H1 (cell line): ENCODE results near the gene RPL19. TPM values are rescaled to one million over a fixed set of nuclear protein-coding genes. Genes with fewer than 3 reads are reported as not detected.

ENCODE experiments used
- BCL11A ChIP-seq, 2 experiments: IDR thresholded peaks; one replicate each; pipeline ENCODE4 v1.6.1; 2011; ENCODE audit warnings: low read depth in 2 of 2, low read length in 2 of 2, mild to moderate bottlenecking in 2 of 2
- CREB1 ChIP-seq: IDR thresholded peaks from 2 replicates; pipeline ENCODE4 v1.6.1; 2012; ENCODE audit warnings: inconsistent platforms
- HDAC2 ChIP-seq, 2 experiments: fragments of 300-600 bp in 1 of 2; sonication (generic) in 1 of 2; IDR thresholded peaks; 2 replicates each; pipeline ENCODE4 v1.6.1; 2011 to 2012; ENCODE audit warnings: low read depth in 2 of 2, low read length in 2 of 2, mild to moderate bottlenecking in 2 of 2, moderate library complexity in 2 of 2, borderline replicate concordance in 1 of 2, inconsistent platforms in 1 of 2
- SIRT6 ChIP-seq: IDR thresholded peaks from one replicate; pipeline ENCODE4 v1.7.1; 2012; ENCODE audit warnings: low read length, inconsistent platforms
- SIX5 ChIP-seq: IDR thresholded peaks from 2 replicates; pipeline ENCODE4 v1.6.1; 2011; ENCODE audit warnings: mild to moderate bottlenecking, low read depth, low read length
- SP4 ChIP-seq: IDR thresholded peaks from 2 replicates; pipeline ENCODE4 v1.6.1; 2012; ENCODE audit warnings: low read length, inconsistent platforms
- TCF12 ChIP-seq: IDR thresholded peaks from 2 replicates; pipeline ENCODE4 v1.6.1; 2011; ENCODE audit warnings: low read depth, mild to moderate bottlenecking, low read length
- polyA plus RNA-seq, 7 experiments: library from polyadenylated mRNA; depleted of rRNA in 3 of 7; stranded (reverse) in 5 of 7; unstranded in 2 of 7; fragments of >200 nt in 5 of 7; fragments of 200-250 nt in 2 of 7; gene quantifications; 1 replicate in 5 of 7; 2 replicates in 1 of 7; 4 replicates in 1 of 7; pipeline versions ENCODE4 v1.2.1 to v1.2.3, GENCODE V29; 2011 to 2013; ENCODE audit warnings: missing spikeins in 2 of 7, mixed read lengths in 2 of 7
- total RNA-seq: library from RNA; stranded (reverse); fragmentation: NEBNext Ultra II Directional; extraction: Animal tissue kit (Norgen Biotek cat#: 25700); gene quantifications from 2 replicates; pipeline ENCODE4 v1.2.1, GENCODE V29; 2021
- TF ChIP-seq, protein P1 (sequence below): fragments of 300-600 bp; sonication (generic); IDR thresholded peaks from 2 replicates; pipeline ENCODE4 v1.7.1; 2012; ENCODE audit warnings: low read length, moderate library complexity, mild to moderate bottlenecking, inconsistent platforms; ENCODE audit not compliant: insufficient replicate concordance

Gene RPL19
- total and polyA plus RNA-seq, 2 of the 8 experiments (the other 6 are each of a cell fraction or from before 2014, with no cell fraction given): 2,108 to 2,182 TPM

DNA sequence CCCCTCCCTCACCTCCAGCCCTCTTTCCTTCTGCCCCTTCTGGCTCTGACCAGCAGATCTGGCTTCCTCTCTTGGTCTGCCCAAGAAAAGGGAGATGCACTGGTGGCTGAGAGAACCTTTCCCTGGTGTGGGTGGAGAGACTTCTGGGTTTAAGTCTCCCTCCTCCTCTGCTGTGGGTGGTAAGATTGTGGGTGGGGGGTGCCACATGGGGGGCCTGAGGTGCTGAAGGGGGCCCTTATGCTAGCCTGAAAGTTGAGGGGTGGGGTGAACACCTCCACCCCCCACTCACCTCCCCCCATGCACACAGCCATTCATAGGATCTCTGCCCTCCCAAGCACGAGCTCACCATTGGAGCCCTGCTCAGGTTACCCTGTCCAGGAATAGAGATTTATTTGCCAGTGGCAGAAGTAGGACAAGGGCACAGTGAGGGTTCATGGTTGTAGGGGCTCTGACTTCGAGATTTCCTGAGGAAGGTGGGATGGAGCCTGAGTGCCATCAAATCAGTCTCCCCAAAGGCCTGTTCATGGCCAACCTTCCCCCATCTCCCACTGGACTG lies 27.4 kb downstream of the RPL19 start (continued):
- TF ChIP-seq, protein P1, sequence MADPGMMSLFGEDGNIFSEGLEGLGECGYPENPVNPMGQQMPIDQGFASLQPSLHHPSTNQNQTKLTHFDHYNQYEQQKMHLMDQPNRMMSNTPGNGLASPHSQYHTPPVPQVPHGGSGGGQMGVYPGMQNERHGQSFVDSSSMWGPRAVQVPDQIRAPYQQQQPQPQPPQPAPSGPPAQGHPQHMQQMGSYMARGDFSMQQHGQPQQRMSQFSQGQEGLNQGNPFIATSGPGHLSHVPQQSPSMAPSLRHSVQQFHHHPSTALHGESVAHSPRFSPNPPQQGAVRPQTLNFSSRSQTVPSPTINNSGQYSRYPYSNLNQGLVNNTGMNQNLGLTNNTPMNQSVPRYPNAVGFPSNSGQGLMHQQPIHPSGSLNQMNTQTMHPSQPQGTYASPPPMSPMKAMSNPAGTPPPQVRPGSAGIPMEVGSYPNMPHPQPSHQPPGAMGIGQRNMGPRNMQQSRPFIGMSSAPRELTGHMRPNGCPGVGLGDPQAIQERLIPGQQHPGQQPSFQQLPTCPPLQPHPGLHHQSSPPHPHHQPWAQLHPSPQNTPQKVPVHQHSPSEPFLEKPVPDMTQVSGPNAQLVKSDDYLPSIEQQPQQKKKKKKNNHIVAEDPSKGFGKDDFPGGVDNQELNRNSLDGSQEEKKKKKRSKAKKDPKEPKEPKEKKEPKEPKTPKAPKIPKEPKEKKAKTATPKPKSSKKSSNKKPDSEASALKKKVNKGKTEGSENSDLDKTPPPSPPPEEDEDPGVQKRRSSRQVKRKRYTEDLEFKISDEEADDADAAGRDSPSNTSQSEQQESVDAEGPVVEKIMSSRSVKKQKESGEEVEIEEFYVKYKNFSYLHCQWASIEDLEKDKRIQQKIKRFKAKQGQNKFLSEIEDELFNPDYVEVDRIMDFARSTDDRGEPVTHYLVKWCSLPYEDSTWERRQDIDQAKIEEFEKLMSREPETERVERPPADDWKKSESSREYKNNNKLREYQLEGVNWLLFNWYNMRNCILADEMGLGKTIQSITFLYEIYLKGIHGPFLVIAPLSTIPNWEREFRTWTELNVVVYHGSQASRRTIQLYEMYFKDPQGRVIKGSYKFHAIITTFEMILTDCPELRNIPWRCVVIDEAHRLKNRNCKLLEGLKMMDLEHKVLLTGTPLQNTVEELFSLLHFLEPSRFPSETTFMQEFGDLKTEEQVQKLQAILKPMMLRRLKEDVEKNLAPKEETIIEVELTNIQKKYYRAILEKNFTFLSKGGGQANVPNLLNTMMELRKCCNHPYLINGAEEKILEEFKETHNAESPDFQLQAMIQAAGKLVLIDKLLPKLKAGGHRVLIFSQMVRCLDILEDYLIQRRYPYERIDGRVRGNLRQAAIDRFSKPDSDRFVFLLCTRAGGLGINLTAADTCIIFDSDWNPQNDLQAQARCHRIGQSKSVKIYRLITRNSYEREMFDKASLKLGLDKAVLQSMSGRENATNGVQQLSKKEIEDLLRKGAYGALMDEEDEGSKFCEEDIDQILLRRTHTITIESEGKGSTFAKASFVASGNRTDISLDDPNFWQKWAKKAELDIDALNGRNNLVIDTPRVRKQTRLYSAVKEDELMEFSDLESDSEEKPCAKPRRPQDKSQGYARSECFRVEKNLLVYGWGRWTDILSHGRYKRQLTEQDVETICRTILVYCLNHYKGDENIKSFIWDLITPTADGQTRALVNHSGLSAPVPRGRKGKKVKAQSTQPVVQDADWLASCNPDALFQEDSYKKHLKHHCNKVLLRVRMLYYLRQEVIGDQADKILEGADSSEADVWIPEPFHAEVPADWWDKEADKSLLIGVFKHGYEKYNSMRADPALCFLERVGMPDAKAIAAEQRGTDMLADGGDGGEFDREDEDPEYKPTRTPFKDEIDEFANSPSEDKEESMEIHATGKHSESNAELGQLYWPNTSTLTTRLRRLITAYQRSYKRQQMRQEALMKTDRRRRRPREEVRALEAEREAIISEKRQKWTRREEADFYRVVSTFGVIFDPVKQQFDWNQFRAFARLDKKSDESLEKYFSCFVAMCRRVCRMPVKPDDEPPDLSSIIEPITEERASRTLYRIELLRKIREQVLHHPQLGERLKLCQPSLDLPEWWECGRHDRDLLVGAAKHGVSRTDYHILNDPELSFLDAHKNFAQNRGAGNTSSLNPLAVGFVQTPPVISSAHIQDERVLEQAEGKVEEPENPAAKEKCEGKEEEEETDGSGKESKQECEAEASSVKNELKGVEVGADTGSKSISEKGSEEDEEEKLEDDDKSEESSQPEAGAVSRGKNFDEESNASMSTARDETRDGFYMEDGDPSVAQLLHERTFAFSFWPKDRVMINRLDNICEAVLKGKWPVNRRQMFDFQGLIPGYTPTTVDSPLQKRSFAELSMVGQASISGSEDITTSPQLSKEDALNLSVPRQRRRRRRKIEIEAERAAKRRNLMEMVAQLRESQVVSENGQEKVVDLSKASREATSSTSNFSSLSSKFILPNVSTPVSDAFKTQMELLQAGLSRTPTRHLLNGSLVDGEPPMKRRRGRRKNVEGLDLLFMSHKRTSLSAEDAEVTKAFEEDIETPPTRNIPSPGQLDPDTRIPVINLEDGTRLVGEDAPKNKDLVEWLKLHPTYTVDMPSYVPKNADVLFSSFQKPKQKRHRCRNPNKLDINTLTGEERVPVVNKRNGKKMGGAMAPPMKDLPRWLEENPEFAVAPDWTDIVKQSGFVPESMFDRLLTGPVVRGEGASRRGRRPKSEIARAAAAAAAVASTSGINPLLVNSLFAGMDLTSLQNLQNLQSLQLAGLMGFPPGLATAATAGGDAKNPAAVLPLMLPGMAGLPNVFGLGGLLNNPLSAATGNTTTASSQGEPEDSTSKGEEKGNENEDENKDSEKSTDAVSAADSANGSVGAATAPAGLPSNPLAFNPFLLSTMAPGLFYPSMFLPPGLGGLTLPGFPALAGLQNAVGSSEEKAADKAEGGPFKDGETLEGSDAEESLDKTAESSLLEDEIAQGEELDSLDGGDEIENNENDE: no peak
- TF ChIP-seq CREB1: no peak
- no peak for TF ChIP-seq BCL11A (IDR thresholded peaks at IDR 0.05; ENCODE audit: low read depth in 2 of 2, low read length in 2 of 2)
- no peak for TF ChIP-seq SP4
- no peak for TF ChIP-seq SIRT6
- no peak for TF ChIP-seq TCF12
- no peak for TF ChIP-seq HDAC2 (IDR thresholded peaks at IDR 0.05; ENCODE audit: borderline replicate concordance in 1 of 2, low read depth in 2 of 2, low read length in 2 of 2)
- no peak for TF ChIP-seq SIX5
